K562 (cell line): ENCODE measurements around the gene DNASE2. TPM values are rescaled to one million over a fixed set of nuclear protein-coding genes. Genes with fewer than 3 reads are reported as not detected.
A peak's percentile ranks its signal among the peaks of the same experiment; 100 is the strongest.

ENCODE experiments used
- ATF1 ChIP-seq, 2 experiments: fragments of 450-650 bp in 1 of 2; IDR thresholded peaks; 2 replicates each; pipeline ENCODE4 v1.6.1; 2016; ENCODE audit warnings: missing compliant biosample characterization in 1 of 2, missing genetic modification characterization in 1 of 2
- CBFA2T2 ChIP-seq: fragments of 450-650 bp; conservative IDR thresholded peaks from 2 replicates; pipeline ENCODE4 v1.6.1; 2017; ENCODE audit warnings: mild to moderate bottlenecking
- CEBPG ChIP-seq, 3 experiments: fragments of 200-800 bp in 1 of 3; sonication (Bioruptor generic) in 1 of 3; sonication (generic) in 1 of 3; formaldehyde crosslinking in 1 of 3; IDR thresholded peaks in 2 of 3; conservative IDR thresholded peaks in 1 of 3; 2 replicates each; pipeline versions ENCODE4 v1.6.1 to v1.8.0; 2016 to 2022; ENCODE audit warnings: missing compliant biosample characterization in 2 of 3, missing genetic modification characterization in 2 of 3, mild to moderate bottlenecking in 1 of 3, missing genetic modification reagents in 1 of 3
- FOXK1 ChIP-seq: sonication (generic); formaldehyde crosslinking; IDR thresholded peaks from 2 replicates; pipeline ENCODE4 v1.8.0; 2022; ENCODE audit warnings: missing genetic modification reagents, mild to moderate bottlenecking, borderline replicate concordance
- FUS ChIP-seq: fragments of 200-400 bp; formaldehyde crosslinking; optimal IDR thresholded peaks from 2 replicates; pipeline ENCODE3; 2017; ENCODE audit warnings: low read depth, low read length
- HNRNPUL1 ChIP-seq: fragments of 200-400 bp; formaldehyde crosslinking; IDR thresholded peaks from 2 replicates; pipeline ENCODE4 v1.6.1; 2017; ENCODE audit warnings: low read length
- KDM4B ChIP-seq, 2 experiments: fragments of 450-650 bp in 1 of 2; sonication (generic) in 1 of 2; IDR thresholded peaks; 2 replicates each; pipeline ENCODE4 v1.6.1; 2016 to 2017; ENCODE audit warnings: borderline replicate concordance in 2 of 2, antibody characterized with exemption in 1 of 2, low read depth in 1 of 2, mild to moderate bottlenecking in 1 of 2
- MXI1 ChIP-seq: IDR thresholded peaks from 2 replicates; pipeline ENCODE4 v1.6.1; 2011; ENCODE audit warnings: low read depth, mild to moderate bottlenecking, improper control_type of control experiment, low read length
- RB1 ChIP-seq: fragments of 450-650 bp; IDR thresholded peaks from 2 replicates; pipeline ENCODE4 v1.6.1; 2017; ENCODE audit warnings: low read depth, mild to moderate bottlenecking
- TAL1 ChIP-seq: fragments of 450-650 bp; IDR thresholded peaks from 2 replicates; pipeline ENCODE4 v1.6.1; 2016; ENCODE audit warnings: mild to moderate bottlenecking
- XRCC3 ChIP-seq: fragments of 450-650 bp; IDR thresholded peaks from 2 replicates; pipeline ENCODE4 v1.6.1; 2017; ENCODE audit warnings: mild to moderate bottlenecking, moderate library complexity
- ZKSCAN3 ChIP-seq: fragments of 250-450 bp; sonication (Bioruptor Pico); IDR thresholded peaks from 2 replicates; pipeline ENCODE4 v1.4.0; 2020
- ZNF174 ChIP-seq: fragments of 250-450 bp; sonication (Bioruptor Pico); IDR thresholded peaks from 2 replicates; pipeline ENCODE4 v1.4.0; 2020; ENCODE audit warnings: mild to moderate bottlenecking
- ZNF77 ChIP-seq: fragments of 250-450 bp; sonication (Bioruptor Pico); IDR thresholded peaks from 2 replicates; pipeline ENCODE4 v1.5.0; 2020
- polyA plus RNA-seq, 8 experiments: library from polyadenylated mRNA; depleted of rRNA in 4 of 8; stranded (reverse) in 5 of 8; unstranded in 3 of 8; fragments of >200 nt; fragmentation: Nextera tagmentation in 2 of 8; fragmentation: Illumina TruSeq in 1 of 8; extraction: Ambion mirVana in 2 of 8; extraction: Trizol in 1 of 8; gene quantifications; 2 replicates each; pipeline versions ENCODE4 v1.2.1 to v1.2.3, GENCODE V29; 2011 to 2014; ENCODE audit warnings: inconsistent platforms in 1 of 8, missing spikeins in 1 of 8
- total RNA-seq, 7 experiments: library from RNA; depleted of rRNA in 6 of 7; stranded (reverse); fragments of >200 nt in 6 of 7; fragmentation: Illumina TruSeq in 2 of 7; extraction: Trizol in 2 of 7; gene quantifications; 2 replicates each; pipeline versions ENCODE4 v1.2.1 to v1.2.3, GENCODE V29; 2011 to 2021; ENCODE audit warnings: low replicate concordance in 1 of 7
- TF ChIP-seq, protein P1 (sequence below), 2 experiments: fragments of 450-650 bp in 1 of 2; sonication (generic) in 1 of 2; formaldehyde crosslinking; conservative IDR thresholded peaks; 2 replicates each; pipeline versions ENCODE4 v1.4.0 to v1.8.1; 2020 to 2022; ENCODE audit warnings: mild to moderate bottlenecking in 1 of 2, missing genetic modification reagents in 1 of 2
- TF ChIP-seq, protein P2 (sequence below): sonication (generic); formaldehyde crosslinking; IDR thresholded peaks from 2 replicates; pipeline ENCODE4 v1.9.0; 2022; ENCODE audit warnings: mild to moderate bottlenecking, missing genetic modification reagents
- TF ChIP-seq, protein P3 (sequence below), 3 experiments: fragments of 200-800 bp in 1 of 3; fragments of 250-450 bp in 1 of 3; fragments of 450-650 bp in 1 of 3; sonication (Bioruptor Pico) in 1 of 3; sonication (Bioruptor generic) in 1 of 3; formaldehyde crosslinking in 1 of 3; IDR thresholded peaks; 2 replicates each; pipeline versions ENCODE4 v1.6.1 to v1.8.0; 2016 to 2022; ENCODE audit warnings: mild to moderate bottlenecking in 2 of 3, missing genetic modification characterization in 2 of 3, missing compliant biosample characterization in 1 of 3, moderate library complexity in 1 of 3
- TF ChIP-seq, protein P4 (sequence below): fragments of 150-350 bp; IDR thresholded peaks from 2 replicates; pipeline ENCODE4 v1.6.1; 2014; ENCODE audit warnings: low read depth, mild to moderate bottlenecking, low read length, borderline replicate concordance

Gene DNASE2
- total and polyA plus RNA-seq, 9 of the 15 experiments (the other 6 are each of a cell fraction or from before 2014, with no cell fraction given), result 4.4 to 27.0 (median 20.2) TPM

DNA sequence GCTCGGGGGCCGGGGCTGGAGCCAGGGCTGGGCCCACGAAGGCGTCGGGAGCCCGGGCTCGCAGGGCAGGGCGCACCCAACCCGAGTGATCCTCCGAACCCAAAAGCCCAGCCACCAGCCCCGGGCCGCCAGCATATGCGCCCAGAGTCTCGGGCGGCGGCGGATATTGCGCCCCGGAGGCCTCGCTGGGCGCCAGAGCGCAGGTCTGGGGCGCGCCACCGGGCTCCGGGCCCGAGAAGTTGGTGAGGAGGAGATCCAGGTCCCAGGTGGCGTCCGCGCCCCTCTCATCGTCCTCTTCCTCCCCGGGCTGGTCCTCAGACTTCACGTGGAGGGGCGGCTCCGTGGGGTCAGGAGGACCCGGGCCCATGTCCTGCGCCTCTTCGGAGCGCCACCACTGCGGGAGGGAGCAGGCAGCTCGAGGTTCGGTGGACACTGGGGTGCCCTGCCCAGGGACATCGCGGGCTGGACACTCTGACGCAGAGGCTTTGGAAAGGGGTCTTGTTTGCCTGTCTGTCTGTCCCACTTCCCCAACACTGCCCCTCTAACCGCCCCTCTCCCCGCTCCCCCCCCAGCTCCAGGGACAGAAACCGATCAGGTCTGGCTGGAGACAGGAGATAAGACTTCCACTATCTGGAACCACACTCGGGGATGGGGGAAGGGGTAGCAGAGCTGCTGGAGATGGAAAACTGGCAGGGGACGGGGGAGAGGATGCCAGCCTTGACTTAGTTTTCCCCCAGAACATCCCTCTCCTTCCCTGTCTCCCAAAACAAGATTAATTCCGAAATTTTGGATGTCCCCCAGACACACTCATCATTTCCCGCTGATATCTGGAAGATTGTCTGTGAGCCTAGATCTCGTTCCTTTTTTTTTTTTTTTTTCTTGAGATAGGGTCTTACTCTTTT, 4.8 kb upstream of the DNASE2 start (continued):
- TF ChIP-seq ZNF174 (CRISPR knock-in tag) (no peak), CBFA2T2 (peak; percentile 93), TAL1 (peak; percentile 92), MXI1 (no peak; the same call in 1 of the 2 replicates), RB1 (no peak), FOXK1 (CRISPR knock-in tag) (no peak), XRCC3 (no peak), FUS (no peak), HNRNPUL1 (no peak), ATF1 (CRISPR knock-in tag; IDR thresholded peaks at IDR 0.05) (no peak), ATF1 (tag; IDR thresholded peaks at IDR 0.05) (no peak), KDM4B (IDR thresholded peaks at IDR 0.05; ENCODE audit: borderline replicate concordance in 2 of 2, low read depth in 1 of 2) (peak in 1 of 2 experiments; percentile 56; a peak in 1 of 4 replicates), ZKSCAN3 (CRISPR knock-in tag) (no peak), ZNF77 (no peak), CEBPG (CRISPR knock-in tag; IDR thresholded peaks at IDR 0.05) (no peak), CEBPG (tag; conservative IDR thresholded peaks at IDR 0.05 in 1 of 2, IDR thresholded peaks at IDR 0.05 in 1 of 2) (no peak)
- TF ChIP-seq, protein P1, sequence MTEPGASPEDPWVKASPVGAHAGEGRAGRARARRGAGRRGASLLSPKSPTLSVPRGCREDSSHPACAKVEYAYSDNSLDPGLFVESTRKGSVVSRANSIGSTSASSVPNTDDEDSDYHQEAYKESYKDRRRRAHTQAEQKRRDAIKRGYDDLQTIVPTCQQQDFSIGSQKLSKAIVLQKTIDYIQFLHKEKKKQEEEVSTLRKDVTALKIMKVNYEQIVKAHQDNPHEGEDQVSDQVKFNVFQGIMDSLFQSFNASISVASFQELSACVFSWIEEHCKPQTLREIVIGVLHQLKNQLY (CRISPR knock-in tag; conservative IDR thresholded peaks at IDR 0.05), result no peak
- TF ChIP-seq, protein P2, sequence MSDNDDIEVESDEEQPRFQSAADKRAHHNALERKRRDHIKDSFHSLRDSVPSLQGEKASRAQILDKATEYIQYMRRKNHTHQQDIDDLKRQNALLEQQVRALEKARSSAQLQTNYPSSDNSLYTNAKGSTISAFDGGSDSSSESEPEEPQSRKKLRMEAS, result no peak
- TF ChIP-seq, protein P3, sequence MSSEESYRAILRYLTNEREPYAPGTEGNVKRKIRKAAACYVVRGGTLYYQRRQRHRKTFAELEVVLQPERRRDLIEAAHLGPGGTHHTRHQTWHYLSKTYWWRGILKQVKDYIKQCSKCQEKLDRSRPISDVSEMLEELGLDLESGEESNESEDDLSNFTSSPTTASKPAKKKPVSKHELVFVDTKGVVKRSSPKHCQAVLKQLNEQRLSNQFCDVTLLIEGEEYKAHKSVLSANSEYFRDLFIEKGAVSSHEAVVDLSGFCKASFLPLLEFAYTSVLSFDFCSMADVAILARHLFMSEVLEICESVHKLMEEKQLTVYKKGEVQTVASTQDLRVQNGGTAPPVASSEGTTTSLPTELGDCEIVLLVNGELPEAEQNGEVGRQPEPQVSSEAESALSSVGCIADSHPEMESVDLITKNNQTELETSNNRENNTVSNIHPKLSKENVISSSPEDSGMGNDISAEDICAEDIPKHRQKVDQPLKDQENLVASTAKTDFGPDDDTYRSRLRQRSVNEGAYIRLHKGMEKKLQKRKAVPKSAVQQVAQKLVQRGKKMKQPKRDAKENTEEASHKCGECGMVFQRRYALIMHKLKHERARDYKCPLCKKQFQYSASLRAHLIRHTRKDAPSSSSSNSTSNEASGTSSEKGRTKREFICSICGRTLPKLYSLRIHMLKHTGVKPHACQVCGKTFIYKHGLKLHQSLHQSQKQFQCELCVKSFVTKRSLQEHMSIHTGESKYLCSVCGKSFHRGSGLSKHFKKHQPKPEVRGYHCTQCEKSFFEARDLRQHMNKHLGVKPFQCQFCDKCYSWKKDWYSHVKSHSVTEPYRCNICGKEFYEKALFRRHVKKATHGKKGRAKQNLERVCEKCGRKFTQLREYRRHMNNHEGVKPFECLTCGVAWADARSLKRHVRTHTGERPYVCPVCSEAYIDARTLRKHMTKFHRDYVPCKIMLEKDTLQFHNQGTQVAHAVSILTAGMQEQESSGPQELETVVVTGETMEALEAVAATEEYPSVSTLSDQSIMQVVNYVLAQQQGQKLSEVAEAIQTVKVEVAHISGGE (CRISPR knock-in tag; IDR thresholded peaks at IDR 0.05), result no peak
- TF ChIP-seq, protein P4, sequence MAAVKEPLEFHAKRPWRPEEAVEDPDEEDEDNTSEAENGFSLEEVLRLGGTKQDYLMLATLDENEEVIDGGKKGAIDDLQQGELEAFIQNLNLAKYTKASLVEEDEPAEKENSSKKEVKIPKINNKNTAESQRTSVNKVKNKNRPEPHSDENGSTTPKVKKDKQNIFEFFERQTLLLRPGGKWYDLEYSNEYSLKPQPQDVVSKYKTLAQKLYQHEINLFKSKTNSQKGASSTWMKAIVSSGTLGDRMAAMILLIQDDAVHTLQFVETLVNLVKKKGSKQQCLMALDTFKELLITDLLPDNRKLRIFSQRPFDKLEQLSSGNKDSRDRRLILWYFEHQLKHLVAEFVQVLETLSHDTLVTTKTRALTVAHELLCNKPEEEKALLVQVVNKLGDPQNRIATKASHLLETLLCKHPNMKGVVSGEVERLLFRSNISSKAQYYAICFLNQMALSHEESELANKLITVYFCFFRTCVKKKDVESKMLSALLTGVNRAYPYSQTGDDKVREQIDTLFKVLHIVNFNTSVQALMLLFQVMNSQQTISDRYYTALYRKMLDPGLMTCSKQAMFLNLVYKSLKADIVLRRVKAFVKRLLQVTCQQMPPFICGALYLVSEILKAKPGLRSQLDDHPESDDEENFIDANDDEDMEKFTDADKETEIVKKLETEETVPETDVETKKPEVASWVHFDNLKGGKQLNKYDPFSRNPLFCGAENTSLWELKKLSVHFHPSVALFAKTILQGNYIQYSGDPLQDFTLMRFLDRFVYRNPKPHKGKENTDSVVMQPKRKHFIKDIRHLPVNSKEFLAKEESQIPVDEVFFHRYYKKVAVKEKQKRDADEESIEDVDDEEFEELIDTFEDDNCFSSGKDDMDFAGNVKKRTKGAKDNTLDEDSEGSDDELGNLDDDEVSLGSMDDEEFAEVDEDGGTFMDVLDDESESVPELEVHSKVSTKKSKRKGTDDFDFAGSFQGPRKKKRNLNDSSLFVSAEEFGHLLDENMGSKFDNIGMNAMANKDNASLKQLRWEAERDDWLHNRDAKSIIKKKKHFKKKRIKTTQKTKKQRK, result no peak
